Stimulated activated CD8-positive, alpha-beta memory T cell treated with anti-CD3 and anti-CD28 coated beads, Interleukin-7, amount 100 ng/mL, for 24 hours (primary cell): ENCODE results near the gene UAP1L1.

Experiments
- DNase-seq: peaks from one replicate; pipeline ENCODE4 v3.0.0-alpha.2; 2020; ENCODE audit warnings: low read depth

The UAP1L1 gene

GRCh38 chr9:137075275-137075775 is 2.0 kb upstream of the UAP1L1 start:
- no peak for DNase-seq

DNA sequence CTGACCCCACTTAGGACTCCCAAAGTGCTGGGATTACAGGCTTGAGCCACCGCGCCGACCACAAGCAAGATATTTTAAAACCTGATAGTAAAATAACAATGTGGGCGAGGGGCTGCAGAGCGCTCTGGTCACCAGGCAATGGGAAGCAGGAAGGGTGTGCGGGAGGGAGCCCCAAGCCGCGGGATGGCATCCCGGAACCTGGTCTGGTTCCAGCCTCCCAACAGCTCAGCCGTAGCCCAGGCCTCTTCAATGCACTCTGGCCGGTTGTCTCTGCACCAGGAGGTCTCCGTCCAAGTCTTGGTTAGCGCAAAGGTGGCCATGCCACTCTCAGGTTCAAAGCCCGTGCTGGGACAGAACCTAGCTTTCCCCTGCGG is 694 bp upstream of the UAP1L1 start:
- DNase-seq: no peak

GRCh38 chr9:137077758-137078693 is 709 bp downstream of the UAP1L1 start:
- DNase-seq: no peak

DNA sequence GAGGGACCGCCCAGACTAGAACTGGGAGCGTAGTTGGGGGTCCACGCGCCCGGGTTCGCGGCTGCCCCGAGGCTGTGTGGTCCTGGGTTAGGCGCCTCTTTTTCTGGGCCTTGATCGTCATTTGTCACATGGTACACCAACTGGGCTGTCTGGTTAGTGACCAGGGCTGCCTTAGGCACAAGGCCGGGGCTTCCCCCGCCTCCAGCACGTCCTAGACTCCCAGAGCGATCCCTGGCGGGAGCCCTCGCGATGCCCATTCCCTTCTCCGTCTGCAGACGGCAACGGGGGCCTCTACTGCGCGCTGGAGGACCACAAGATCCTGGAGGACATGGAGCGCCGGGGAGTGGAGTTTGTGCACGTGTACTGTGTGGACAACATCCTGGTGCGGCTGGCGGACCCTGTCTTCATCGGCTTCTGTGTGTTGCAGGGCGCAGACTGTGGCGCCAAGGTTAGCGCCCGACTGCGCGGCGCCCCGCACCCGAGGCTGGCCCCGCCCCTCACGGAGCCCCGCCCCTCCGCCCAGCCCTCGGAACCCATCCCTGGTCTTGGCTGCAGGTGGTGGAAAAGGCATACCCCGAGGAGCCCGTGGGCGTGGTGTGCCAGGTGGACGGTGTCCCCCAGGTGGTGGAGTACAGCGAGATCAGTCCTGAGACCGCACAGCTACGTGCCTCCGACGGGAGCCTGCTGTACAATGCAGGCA is 1.5 kb downstream of the UAP1L1 start:
- no peak for DNase-seq

GRCh38 chr9:137079401-137079787 is 2.1 kb downstream of the UAP1L1 start:
- no peak for DNase-seq

DNA sequence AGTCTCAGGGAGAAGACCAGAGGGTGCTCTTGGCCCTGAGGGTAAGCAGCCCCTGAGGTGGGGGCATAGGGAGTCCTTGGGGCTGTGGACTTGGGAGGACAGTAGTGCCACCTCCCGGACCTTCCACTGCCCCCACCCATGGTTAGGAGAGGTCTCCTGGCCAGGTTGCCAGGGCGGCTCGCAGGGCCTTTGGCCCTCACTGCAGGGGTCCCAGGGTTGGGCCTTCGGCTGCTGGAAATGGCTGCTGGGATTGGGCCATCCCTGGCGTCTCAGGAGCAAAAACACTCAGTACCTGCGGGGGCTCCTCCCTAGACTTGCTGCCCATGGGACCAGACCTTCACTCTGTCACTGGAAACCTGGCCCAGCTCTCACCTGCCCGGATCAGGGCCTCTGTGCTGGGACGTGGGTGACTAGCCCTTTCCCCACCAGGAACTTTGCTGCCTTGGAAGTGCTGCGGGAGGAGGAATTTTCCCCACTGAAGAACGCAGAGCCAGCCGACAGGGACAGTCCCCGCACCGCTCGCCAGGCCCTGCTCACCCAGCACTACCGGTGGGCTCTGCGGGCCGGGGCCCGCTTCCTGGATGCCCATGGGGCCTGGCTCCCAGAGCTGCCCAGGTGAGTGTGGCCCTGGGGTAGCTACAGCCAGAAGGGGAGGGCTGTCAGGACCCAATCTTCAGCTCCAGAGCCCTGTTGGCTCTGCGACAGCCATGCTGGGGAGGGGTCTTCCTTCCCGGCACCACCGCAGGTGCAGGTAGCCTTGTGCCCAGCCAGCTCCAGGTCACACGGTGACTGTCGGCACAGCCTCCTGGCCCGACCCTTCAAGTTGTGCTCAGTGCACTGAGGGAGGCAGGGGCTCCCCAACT is 3.2 kb downstream of the UAP1L1 start:
- no peak for DNase-seq

GRCh38 chr9:137082222-137082924 is 5.1 kb downstream of the UAP1L1 start:
- DNase-seq: no peak

- DNase-seq: no peak
Observed at GRCh38 chr9:137082925-137083290, 5.6 kb downstream of the UAP1L1 start.

- DNase-seq: no peak
Observed at GRCh38 chr9:137083394-137084004, 6.2 kb downstream of the UAP1L1 start.

DNA sequence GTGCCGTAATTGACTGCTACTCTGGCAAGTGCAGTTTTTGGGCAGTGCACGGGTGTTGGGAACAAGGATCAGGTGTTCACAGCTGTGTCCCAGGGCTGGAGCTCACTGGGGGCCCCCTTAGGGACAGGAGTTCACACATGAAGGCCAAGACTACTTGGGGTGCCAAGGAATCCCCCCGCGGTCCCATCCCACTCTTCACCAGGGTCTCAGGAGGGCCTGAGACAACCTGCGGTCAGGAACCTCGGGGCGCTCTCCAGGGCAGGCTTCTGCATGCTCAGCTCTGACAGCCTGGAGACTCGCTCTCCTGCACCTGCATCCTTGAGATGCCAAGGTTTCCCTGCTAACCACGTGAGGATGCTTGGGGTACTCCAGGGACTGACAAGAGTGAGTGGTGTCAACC is 7.2 kb downstream of the UAP1L1 start:
- DNase-seq: no peak

GRCh38 chr9:137085920-137086530 is 8.7 kb downstream of the UAP1L1 start:
- DNase-seq: no peak

- peak; percentile 99 for DNase-seq
Observed at GRCh38 chr9:137086531-137087408, 9.5 kb downstream of the UAP1L1 start, which contains the start of gene MAN1B1. TSS of gene MAN1B1 (plus strand) at chr9:137086985. CDS start at chr9:137087000, 15 bp downstream.

GRCh38 chr9:137087409-137087925 is 10.2 kb downstream of the UAP1L1 start:
- no peak for DNase-seq

DNA sequence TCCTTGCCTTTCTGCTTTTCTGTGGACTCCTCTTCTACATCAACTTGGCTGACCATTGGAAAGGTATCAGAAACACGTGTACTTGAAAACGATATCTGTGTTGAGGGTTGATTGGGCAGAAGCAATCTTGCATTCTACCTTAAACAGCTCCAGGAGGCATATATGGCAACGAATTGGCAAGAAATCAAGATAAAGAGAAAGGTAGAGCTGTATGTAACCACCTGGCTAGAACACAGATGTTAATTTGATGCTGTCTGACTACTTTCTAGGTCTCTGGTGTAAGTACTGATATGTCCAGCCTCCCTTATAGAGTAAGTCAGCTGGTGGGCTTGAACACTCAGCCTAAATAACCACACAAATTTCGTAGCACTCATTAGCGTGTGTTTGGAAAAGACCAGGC is 10.8 kb downstream of the UAP1L1 start:
- DNase-seq: no peak

DNA sequence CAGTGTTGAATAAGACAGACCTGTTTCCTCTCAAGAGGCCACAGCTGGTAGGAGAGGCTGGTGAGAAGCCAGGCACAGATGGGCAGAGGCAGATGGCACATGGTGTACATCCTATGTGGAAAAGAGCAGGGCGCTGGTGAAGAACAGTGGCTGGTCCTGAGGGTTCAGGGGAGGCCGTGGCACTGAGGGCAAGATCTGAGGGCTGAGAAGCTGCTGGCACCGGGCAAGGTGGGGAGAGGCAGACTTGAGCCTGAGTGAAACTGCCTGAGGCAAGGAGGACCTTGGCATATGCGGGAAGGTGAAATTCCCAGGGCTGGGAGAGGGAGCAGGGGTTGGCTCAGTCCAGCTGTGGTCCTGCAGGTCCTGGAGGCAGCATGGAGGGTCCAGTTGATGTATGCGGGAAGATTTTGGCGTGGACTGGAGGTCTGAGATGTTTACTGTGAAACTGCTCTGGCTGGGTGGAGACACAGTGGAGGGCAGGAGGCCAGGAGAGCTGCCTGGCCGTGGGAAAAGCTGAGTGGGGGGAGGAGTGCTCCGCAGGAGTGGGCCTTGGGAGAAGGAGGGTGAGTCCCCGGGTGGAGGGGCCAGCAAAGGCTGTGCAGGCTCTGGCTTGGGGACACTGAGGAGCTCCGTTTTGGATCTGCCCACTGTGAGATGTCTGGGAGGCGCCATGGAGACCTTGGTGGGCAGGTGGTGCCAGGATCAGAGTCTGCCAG is 12.1 kb downstream of the UAP1L1 start:
- no peak for DNase-seq

DNA sequence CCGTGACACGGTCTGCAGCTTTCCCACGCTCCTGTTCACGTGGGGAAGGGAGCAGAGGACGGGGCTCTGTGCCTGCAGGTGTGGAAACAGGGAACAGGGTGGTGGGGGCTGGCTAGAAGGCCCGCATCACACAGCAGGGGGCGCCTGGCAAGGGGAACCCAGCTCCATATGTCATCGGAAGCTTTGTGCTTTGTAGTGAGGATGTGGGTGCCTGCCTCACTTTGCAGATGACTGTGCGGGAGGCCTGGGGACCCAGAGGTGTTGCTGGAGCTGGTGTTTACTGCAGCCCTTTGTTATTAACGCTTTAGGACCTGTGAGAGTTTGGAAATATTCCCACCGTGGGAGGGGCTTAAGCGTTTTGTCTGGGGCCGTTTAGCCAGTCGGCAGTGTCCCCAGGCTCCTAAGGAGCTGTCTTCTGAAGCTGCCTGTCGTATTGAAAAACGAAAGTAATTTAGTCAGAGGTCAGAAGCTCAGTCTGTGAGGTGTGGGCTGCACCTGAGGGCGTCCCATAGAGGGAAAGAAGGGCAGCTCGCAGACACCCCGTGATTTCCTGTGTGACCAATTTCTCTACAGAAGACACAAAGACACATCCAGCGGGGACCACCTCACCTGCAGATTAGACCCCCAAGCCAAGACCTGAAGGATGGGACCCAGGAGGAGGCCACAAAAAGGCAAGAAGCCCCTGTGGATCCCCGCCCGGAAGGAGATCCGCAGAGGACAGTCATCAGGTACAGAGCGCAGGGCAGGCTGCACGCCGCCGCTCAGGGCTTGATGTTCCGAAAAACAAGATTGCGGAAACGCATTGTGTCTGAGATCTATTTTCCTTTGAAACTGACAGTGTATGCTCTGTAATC is 18.6 kb downstream of the UAP1L1 start:
- peak; percentile 61 for DNase-seq

GRCh38 chr9:137096785-137097546 is 19.6 kb downstream of the UAP1L1 start:
- DNase-seq: no peak
